WERI-Rb-1 (cell line): Measurements from ENCODE around the gene KIAA1217.

Experiments used
- DNase-seq: peaks from one replicate; pipeline ENCODE4 v3.0.0-alpha.2; 2020
- H3K27ac ChIP-seq: fragments of 250-450 bp; sonication (Bioruptor Pico); 2 replicates; pipeline ENCODE4 v1.5.1; 2020; ENCODE audit warnings: mild to moderate bottlenecking, moderate library complexity
- H3K27me3 ChIP-seq: fragments of 250-450 bp; sonication (Bioruptor Pico); 2 replicates; pipeline ENCODE4 v1.5.1; 2021; ENCODE audit warnings: mild to moderate bottlenecking, low read depth, moderate library complexity; ENCODE audit not compliant: insufficient read depth, severe bottlenecking
- H3K36me3 ChIP-seq: fragments of 250-450 bp; sonication (Bioruptor Pico); 2 replicates; pipeline ENCODE4 v1.5.1; 2020; ENCODE audit warnings: mild to moderate bottlenecking, moderate library complexity
- H3K4me3 ChIP-seq: 2 replicates; pipeline ENCODE4 v1.5.1; 2011; ENCODE audit warnings: low read depth, mild to moderate bottlenecking, control low read depth, low read length
- H3K9me3 ChIP-seq: fragments of 250-450 bp; sonication (Bioruptor Pico); 2 replicates; pipeline ENCODE4 v1.5.1; 2021; ENCODE audit warnings: mild to moderate bottlenecking, moderate library complexity; ENCODE audit not compliant: severe bottlenecking
- CTCF ChIP-seq: IDR thresholded peaks from 2 replicates; pipeline ENCODE4 v1.5.1; 2011; ENCODE audit warnings: low read depth, mild to moderate bottlenecking, control low read depth, inconsistent platforms, low read length

Gene KIAA1217

GRCh38 chr10:24513155-24513554 is 304.2 kb downstream of the KIAA1217 start:
- Histone ChIP-seq H3K4me3 (no peak overlapping the region), H3K9me3 (no peaks in the 10 kb centered on the region), H3K36me3 (no peaks in the 10 kb centered on the region), H3K27ac (no peak overlapping the region), H3K27me3 (no peaks in the 10 kb centered on the region)
- DNase-seq, result peak; percentile 15
- TF ChIP-seq CTCF, result peak; percentile 41; the same call in 1 of the 2 replicates

GRCh38 chr10:24515481-24515880 is 306.5 kb downstream of the KIAA1217 start:
- DNase-seq, result no peak
- H3K27me3 ChIP-seq, result no peaks in the 10 kb centered on the region
- H3K36me3 ChIP-seq, result no peaks in the 10 kb centered on the region
- H3K4me3 ChIP-seq, result no peak overlapping the region
- no peaks in the 10 kb centered on the region for H3K9me3 ChIP-seq
- TF ChIP-seq CTCF, result no peak
- no peak overlapping the region for H3K27ac ChIP-seq

GRCh38 chr10:24518411-24518810 is 309.5 kb downstream of the KIAA1217 start:
- no peak for TF ChIP-seq CTCF
- H3K4me3 ChIP-seq, result no peak overlapping the region
- H3K27me3 ChIP-seq, result no peaks in the 10 kb centered on the region
- DNase-seq, result no peak
- H3K36me3 ChIP-seq, result no peaks in the 10 kb centered on the region
- no peak overlapping the region for H3K27ac ChIP-seq
- H3K9me3 ChIP-seq, result no peaks in the 10 kb centered on the region

- no peaks in the 10 kb centered on the region for H3K9me3 ChIP-seq
- peak; percentile 52 for TF ChIP-seq CTCF
- DNase-seq, result peak; percentile 40
- no peaks in the 10 kb centered on the region for H3K36me3 ChIP-seq
- no peaks in the 10 kb centered on the region for H3K27me3 ChIP-seq
- no peak overlapping the region for H3K4me3 ChIP-seq
- H3K27ac ChIP-seq, result no peak overlapping the region
Measured at GRCh38 chr10:24518981-24519597, 310.2 kb downstream of the KIAA1217 start.

- H3K4me3 ChIP-seq, result no peak overlapping the region
- TF ChIP-seq CTCF, result no peak
- DNase-seq, result no peak
- H3K9me3 ChIP-seq, result no peaks in the 10 kb centered on the region
- H3K27ac ChIP-seq, result no peak overlapping the region
- H3K27me3 ChIP-seq, result no peaks in the 10 kb centered on the region
- no peaks in the 10 kb centered on the region for H3K36me3 ChIP-seq
Measured at GRCh38 chr10:24519950-24520349, 311.0 kb downstream of the KIAA1217 start.

- Histone ChIP-seq H3K27ac (no peak overlapping the region), H3K36me3 (no peaks in the 10 kb centered on the region), H3K27me3 (no peaks in the 10 kb centered on the region), H3K4me3 (no peak overlapping the region), H3K9me3 (no peaks in the 10 kb centered on the region)
- no peak for TF ChIP-seq CTCF
- DNase-seq, result no peak
Measured at GRCh38 chr10:24524314-24524713, 315.4 kb downstream of the KIAA1217 start.
